NCI-H2171 treated with DMSO at 0.1 percent for 48 hours (cell line): Measurements from ENCODE around the gene RNU6-9.

Experiments
- DNase-seq: peaks from one replicate; lab custom pipeline; 2025; lab: John Stamatoyannopoulos, UW

RNU6-9 gene

DNA sequence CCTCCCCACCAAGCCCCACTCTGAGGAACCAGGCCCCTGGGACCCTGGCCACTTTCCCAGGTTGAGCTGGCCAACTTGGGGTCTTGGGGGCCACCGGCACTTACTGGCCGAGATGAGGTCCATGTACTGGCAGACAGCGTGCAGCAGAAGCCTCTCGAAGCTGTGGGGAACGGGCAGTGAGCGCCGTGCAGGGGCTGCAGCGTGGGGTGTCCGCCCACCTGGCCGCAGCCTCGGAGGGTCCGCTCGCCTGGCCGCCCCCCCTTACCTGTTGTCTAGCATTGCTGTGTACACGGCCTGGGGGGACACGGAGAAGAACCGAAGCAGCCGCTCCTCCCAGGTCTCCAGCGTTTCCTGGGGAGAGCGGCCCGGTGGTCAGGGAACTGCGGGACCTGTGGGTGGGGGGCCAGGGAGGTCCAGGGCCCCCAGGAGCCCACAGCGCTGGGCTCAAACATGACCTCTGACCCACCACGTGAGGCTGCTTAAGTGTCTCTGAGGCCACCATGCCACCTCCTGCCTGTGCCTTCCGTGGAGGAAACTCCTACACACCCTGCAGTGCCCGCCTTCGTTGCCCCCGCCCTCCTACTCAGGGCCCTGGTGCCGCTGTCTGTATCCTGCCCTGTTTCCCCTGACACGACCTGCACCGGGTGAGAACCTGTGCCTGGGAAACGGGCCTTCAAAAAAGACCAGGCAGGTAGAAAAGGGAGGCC is 6.2 kb downstream of the RNU6-9 start:
- no peak for DNase-seq

DNA sequence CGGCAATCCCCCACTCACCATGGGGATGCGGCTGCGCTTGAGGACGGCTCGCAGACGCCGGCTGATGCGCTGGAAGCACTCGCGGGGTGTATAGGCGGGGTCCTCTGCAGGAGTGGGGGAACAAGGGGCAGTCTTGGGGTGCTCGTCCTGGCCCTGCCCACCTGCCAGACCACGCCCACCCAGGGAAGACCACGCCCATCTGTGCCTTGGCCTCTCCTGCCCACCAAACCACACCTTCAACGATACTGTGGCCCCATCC is 6.7 kb downstream of the RNU6-9 start:
- no peak for DNase-seq

DNA sequence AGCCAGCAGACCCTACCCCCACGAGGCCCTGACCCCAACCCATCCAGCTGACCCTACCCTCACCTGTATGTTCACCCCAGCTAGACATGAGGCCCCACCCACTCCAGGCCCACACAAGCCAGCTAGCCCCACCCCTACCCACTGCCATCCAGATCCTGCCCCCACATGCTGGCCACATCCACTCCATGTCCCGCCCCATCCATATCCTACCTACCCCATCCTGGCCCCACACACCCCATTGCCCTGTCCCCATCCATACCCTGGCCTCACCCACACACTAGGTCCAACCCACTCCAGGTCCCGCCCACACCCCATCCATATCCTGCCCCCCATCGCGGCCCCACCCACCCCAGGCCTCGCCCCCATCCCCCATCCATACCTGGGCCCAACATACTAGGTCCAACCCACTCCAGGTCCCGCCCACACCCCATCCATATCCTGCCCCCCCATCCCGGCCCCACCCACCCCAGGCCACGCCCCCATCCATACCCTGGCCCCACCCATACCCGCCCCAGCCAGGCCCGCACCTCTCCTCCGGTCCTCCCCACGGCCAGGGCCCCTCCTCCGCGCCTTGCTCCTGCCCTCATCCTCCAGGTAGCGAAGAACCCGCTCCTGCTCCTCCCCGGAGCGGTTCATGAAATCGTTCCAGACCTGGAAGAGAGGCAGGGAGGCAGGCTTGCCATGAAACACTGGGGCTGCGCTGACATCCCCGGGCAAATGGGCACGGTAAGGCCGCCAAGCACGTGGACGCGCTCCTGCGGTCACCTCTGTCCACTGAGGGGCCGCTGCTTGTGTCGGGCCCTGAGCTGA is 7.2 kb downstream of the RNU6-9 start:
- DNase-seq, result peak; percentile 36

DNA sequence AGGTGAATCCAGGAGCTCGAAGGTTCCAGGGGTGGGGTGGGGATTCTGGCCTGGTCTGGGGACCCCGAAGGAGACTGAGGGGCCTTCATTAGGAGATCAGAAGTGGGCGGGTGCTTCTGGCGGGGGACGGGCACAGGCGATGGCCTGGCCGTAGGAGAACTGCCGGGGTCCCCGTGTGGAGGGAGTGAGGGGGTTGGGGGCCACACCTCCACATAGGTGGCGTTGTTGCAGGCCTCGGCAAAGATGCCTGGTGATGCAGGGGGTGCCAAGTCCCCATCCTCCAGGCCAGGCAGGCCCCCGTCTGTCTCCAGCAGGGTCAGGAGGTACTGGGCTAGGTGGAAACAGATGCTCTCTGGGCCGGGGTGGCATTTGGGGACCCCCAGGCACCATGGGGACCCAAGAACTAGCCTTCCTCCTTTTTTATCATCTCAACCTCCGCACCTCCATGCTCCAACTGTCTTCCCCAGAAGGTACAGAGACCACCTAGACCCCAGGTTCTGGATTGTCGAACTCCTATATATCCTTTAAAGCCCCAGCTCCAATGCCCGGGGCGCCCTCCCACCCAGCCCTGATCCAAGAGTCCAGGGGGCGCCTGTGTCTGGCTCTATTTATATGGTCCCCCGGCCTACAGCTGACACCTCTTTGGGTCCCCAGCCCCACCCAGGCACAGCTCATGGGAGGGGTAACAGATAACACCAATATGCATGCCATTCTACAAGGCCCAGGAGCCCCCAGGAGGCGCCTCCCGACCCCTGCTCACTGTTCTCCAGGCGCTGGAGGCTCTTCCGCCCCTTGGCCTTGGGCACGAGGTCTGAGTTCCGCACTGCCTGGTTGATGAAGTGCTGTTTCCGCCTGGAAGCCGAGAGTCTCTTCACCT is 8.2 kb downstream of the RNU6-9 start:
- DNase-seq, result no peak

DNA sequence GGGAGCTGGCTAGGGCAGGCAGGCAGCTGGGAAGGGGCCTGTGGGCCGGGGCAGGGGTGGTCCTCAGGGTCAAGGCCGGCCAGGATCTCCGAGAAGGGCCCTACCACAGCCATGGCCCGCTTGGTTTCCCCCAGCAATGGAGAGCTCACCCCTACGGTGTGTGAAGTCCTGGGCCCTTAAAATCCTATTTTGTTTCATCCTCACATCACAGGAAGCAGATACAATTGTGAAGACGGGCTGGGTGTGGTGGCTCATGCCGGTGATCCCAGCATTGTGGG is 8.7 kb downstream of the RNU6-9 start:
- no peak for DNase-seq

DNA sequence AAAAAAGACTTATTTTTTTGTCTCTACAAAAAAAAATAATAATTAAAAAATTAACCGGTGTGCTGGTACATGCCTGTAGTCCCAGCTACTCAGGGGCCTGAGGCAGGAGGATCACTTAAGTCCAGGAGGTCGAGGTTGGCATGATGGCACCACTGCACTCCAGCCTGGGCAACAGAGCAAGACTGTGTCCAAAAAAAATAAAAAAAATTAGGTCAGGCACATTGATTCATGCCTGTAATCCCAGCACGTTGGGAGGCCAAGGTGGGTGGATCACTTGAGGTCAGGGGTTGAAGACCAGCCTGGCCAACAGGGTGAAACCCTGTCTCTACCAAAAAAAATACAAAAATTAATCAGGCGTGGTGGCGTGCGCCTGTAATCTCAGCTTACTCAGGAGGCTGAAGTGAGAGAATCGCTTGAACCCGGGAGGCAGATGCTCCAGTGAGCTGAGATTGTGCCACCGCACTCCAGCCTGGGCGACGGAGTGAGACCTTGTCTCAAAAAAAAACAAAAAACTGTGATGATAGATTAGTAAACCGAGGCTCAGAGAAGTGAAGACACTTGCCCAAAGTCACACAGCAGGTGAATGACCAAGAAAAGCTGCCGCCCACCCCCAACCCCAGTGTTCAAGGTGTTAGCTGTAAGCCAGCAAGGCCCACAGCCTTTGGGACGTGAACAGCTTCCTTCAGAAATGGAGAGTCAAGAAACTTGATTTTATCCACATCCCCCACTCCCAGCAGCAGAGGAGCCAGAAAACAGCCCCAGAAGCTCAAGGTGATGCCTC is 9.4 kb downstream of the RNU6-9 start:
- DNase-seq, result no peak

DNA sequence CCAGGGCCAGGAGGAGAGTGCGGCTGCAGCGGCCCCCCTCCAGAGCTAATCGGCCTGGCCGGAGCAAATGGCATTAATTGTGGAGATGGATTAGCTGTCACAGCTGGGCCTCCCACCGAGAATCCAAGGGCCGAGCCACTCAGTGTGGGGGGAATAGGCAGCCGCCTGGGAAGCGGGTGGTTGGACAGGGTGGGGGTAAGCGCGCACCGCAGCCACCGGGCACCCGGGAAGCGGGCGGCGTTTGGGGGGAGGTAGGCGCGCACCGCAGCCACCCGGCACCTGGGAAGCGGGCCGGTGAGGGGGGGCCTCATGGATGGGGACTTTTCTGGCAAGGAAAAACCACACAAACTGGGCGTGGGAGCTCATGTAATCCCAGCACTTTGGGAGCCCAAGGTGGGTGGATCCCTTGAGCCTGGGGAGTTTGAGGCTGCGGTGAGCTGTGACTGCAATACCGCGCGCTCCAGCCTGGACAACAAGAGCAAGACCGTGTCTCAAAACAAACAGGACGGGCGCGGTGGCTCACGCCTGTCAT is 10.0 kb downstream of the RNU6-9 start:
- DNase-seq, result peak; percentile 31

DNA sequence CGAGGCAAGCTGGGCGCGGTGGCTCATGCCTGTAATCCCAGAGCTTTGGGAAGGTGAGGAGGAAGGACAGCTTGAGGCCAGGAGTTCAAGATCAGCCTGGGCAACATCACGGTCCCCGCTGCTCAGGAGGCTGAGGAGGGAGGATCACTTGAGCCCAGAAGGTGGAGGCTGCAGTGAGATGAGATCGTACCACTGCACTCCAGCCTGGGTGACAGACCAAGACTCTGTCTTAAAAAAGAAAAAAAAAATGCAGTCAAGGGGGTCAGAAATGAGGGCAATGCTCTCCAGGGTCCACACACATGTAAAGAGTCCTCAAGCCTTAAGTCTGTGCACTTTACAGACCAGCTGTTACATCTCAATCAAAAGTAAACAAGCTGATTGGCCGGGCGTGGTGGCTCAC is 11.3 kb downstream of the RNU6-9 start:
- no peak for DNase-seq

DNA sequence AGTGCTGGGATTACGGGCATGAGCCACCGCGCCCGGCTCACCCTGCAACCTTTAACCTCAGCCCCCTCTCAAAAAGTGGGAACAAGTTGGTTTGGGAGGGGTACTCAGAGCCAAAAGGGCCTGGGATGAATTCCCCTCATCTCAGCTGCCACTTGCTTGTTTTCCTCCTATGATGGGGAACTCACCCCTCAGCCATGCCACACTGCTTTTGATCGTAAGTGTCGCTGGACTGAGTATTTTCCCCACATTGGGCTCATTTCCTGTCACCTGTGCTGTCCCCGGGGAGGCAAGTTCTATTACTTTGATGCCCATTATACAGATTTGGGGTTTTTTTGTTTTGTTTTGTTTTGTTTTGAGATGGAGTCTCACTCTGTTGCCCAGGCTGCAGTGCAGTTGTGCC is 13.2 kb downstream of the RNU6-9 start:
- DNase-seq, result no peak

DNA sequence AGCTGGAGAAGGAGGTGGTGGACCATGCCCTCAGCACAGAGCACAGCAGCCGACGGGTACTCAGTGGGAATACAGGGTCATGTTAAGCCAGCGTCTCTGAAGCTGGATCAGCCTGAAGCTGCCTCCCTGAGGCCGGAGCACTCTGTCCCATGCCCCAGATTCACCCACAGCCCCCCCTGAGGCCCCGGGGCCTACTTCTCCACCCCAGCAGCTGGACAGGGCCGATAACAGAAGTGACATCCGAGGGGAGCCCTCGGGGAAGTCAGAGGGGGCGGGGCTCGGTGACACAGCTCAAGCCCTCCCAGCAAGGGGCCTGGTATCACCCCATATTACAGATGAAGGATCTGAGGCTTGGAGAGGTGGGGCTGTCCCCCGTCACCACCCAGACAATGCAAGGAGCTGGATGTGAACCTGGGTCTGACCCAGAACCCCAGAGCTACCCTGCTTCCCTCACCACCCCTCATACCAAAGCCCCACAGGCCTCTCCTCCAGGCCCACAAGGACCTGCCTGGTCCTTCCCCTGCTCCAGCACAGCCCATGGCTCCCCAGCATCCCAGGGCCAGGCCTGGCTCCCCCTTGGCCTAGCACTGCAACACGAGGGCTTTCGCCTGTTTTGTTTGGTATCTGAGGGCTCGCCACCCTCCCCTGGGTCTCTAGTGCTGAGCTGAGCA is 14.0 kb downstream of the RNU6-9 start:
- no peak for DNase-seq

DNA sequence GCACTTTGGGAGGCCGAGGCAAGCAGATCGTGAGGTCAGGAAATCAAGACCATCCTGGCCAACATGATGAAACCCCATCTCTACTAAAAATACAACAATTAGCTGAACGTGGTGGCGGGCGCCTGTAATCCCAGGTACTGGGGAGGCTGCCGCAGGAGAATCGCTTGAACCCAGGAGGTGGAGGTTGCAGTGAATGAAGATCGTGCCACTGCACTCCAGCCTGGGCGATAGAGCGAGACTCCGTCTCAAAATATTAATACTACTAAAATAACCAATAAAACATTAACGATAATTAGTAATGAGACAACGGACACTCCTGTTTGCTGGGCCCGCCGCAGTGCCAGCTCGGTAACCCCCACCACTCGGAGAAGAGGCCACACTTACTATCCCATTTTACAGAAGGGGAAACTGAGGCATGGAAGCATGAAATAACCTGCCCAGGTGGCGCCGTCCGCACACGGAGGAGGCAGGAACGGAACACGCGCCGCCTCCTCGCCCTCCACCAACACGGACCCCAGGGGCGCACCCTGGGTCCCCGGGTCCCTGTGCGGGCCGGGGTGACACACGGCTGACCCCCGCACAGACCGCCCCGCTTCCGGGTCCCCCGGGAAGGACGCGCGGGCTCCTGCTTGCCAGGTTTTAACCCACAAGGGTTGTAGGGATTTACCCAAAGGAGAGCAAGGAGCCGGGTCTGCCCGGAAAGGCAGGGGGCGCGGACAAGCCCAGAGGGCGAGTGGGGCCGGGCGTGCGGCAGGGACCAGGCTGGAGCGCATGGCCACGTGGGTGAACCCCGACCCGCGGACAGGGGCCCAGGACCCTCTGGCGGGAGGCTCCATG is 18.1 kb downstream of the RNU6-9 start:
- no peak for DNase-seq

DNA sequence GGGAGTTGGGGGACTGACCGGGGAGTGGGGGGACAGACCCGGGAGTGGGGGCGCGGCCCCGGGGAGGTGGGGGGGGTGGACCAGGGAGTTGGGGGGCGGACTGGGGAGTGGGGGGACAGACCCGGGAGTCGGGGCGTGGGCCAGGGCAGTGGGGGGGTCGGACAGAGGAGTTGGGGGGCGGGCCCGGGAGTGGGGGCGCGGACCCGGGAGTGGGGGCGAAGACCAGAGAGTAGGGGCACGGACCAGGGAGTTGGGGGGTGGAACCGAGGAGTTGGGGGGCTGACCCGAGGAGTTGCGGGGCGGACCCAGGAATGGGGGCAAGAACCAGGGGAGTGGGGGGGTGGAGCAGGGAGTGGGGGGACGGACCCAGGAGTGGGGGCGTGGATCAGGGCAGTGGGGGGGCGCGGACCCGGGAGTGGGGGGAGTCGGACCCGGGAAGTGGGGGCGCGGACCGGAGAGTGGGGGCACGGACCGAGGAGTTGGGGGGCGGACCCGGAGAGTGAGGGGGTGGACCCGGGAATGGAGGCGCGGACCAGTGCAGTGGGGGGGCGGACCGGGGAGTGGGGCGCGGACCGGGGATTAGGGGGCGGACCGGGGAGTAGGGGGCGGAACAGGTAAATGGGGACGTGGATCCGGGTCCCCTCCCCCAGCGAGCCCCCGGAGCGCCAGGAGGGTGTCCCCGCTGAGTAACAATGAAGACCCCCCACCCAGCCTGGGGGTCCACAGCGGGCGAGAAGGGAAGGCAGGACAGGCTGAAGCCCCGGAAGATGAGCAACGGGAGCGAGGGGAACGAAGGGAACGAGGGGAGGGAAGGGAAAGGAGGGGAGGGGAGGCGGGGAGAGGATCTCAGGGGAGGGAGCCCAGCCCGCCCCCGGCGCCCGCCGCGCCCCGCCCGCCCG is 19.1 kb downstream of the RNU6-9 start:
- no peak for DNase-seq

DNA sequence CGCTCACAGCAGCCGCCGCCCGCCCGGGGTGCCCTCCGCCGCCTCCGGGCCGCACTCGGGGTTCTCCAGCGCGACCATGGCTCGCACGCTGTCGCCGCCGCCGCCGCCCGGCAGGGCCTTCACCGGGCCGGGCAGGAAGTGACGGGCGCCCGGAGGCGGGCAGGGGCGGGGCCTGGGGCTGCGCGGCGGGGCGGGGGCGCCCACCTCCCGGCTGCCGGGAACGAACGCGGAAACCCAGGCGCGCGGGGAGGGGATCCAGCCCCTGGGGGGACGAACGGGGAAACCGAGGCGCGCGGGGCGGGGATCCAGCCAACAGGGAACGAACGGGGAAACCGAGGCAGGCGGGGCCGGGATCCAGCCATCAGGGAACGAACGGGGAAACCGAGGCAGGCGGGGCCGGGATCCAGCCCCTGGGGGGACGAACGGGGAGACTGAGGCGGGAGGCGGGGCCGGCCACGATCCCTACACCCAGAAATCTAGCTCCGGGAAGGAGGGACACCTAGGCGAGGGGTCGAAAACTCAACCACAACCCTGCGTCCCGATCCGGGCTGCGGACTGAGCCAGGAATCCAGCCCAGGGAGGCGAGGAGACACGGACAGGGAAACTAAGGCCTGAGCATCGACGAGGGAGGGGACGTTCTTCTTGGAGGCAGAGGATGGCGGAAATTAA is 19.9 kb downstream of the RNU6-9 start, which contains the start of gene R3HDM4:
TSS of gene R3HDM4 (minus strand) at position 140 of the 669 bp plus-strand sequence. CDS start at position 78, 62 bp downstream.
- peak; percentile 46 for DNase-seq

DNA sequence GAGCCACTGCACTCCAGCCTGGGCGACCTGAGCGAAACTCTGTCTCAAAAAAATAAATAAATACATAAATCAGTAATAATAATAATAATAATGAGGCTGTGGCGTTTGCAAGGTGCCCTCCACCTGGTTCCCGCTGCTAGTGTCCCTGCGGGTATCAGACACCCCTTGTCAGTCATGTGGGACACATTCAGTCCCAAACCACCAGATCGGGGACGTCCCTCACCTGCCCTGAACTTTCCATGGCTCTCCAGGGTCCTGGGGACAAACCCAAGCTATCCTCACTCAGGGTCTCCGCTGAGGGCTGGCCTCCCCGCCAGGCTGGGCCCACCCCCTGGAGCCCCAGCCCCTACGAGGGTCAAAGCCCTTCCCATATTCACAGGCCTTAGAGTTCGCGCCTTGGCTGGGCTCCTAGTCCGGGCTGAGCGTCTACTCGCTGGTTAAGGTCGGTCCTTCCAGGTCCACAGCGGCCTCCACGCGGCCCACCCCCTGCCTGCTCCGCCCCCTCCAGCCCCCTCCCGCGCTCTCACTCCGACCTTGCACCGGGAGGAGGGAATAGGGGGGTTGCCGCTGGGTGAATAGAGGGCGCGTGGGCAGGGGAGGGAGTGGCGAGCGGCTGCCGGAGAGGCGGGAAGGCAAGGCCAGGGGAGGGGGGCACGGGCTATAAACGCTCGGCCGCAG is 23.5 kb downstream of the RNU6-9 start:
- DNase-seq, result no peak

DNA sequence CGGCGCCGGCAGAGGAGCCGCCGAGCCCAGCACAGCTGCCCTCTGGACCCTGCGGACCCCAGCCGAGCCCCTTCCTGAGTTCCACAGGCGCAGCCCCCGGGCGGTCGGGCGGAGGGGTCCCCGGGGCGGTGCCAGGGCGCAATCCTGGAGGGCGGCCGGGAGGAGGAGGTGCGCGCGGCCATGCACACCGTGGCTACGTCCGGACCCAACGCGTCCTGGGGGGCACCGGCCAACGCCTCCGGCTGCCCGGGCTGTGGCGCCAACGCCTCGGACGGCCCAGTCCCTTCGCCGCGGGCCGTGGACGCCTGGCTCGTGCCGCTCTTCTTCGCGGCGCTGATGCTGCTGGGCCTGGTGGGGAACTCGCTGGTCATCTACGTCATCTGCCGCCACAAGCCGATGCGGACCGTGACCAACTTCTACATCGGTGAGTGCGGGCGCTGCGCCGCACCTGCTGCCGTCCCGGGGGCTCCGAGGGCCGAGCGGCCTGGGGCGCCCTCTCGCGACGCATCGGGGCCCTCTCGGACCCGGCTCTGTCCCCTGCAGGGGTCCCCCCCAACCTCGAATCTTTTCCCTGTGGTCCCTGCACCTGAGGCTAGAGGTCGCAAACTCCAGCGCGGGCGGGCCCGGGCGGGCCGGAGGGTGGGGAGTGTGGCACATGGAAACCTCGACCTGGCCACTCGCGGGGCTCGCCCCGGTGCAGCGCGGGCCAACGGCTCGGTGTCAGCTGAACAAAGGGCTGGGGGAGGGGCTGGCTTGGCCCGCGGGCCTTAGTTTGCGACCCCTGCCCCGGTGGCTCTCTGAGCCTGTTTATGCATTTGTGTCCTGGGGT is 24.3 kb downstream of the RNU6-9 start, which contains the start of gene KISS1R:
TSS of gene KISS1R (plus strand) at position 11 of the 829 bp plus-strand sequence. CDS start at position 181, 170 bp downstream.
- DNase-seq, result peak; percentile 48

DNA sequence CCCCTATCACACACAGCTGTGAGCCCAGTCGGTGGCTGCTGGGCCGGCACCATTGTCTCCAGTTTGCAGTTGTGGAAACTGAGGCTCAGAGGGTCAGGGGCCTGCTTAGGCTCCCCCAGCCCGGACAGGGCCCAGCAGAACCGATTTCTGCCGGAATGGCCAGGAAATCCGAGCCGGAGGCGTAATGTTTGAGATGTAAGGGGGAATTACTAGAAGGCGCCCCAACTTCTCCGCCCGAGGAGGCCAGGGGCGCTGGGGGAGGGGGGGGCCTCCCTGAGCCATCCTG is 24.8 kb downstream of the RNU6-9 start:
- DNase-seq, result no peak

DNA sequence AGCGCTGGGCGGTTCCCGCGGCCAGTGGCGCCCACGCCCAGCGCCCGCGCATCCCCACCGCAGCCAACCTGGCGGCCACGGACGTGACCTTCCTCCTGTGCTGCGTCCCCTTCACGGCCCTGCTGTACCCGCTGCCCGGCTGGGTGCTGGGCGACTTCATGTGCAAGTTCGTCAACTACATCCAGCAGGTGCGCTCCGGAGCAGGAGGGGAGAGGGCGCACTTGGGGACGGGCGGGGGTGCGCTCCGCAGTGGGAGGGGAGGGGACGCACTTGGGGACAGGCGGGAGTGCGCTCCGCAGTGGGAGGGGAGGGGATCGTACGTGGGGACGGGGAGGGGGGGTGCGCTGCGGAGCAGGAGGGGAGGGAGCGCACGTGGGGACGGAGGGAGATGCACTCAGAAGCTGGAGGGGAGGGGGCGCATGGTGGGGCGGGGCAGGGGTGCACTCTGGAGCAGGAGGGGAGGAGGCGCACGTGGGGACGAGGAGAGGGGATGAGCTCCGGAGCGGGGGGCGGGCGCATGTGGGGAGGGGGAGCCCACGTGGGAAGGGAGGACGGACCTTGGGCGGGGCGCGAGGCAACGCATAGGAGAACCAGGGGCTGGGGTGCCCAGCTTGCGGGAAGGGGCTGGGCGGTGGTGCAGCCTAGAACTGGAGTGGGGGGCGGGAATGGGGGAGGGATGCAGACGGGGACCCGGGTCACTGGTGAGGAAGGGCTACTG is 25.4 kb downstream of the RNU6-9 start:
- DNase-seq, result peak; percentile 75
